GM19240 (cell line): Measurements from ENCODE around the gene SLC13A2.
"Not testable (repeated sequence)": the region's sequence is repeated elsewhere in the genome, so short reads cannot be mapped to it uniquely, and the experiment has no call there.

ENCODE experiments used
- DNase-seq: peaks from one replicate; pipeline ENCODE4 v3.0.0; 2011; ENCODE audit warnings: low spot score; ENCODE audit not compliant: insufficient read length

SLC13A2 gene

GRCh38 chr17:28511858-28512461 is 38.5 kb downstream of the SLC13A2 start:
- no peak for DNase-seq

- no peak for DNase-seq
These were observed 40.0 kb downstream of the SLC13A2 start for GRCh38 chr17:28513476-28513875.

DNA sequence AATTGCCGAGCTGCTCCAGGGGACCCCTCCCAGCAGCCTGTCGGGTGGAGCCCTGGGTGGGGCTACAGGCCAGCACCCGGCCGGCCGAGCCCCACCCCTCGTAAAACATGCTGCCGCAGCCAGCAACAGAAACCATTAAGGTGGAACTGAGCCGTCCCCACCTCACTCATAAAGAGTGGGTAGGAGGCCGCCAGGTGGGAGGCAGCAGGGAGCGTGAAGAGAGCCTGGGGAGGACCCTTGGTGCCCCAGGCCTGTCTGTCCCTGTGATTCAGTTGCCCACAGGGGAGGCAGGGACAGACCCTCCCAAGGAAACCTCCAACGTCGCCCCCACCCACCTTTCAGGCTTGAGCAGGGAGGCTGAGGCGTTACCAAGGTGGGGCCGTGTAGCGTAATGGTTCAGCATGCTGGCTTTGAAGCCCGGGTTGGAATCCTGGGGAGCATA is 41.1 kb downstream of the SLC13A2 start:
- DNase-seq = no peak

- no peak for DNase-seq
These were observed 42.1 kb downstream of the SLC13A2 start for GRCh38 chr17:28515518-28515917.

DNA sequence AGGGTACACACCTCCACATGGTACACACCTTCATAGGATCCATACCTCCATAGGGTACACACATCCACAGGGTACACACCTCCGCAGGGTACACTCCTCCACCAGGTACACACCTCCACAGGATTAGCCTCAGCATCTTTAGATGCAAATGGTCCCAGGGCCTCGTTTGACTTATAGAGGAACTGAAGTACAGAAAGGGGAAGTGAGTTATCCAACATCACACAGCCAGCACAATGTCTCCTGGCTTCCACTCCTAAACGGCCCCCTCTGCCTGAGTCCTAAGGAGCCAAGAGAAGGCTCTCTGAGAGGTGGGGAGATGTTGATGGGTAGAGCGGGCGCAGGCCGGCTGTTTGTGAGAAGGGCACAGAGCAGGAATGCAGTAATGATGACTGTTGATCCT is 44.7 kb downstream of the SLC13A2 start:
- no peak for DNase-seq

DNA sequence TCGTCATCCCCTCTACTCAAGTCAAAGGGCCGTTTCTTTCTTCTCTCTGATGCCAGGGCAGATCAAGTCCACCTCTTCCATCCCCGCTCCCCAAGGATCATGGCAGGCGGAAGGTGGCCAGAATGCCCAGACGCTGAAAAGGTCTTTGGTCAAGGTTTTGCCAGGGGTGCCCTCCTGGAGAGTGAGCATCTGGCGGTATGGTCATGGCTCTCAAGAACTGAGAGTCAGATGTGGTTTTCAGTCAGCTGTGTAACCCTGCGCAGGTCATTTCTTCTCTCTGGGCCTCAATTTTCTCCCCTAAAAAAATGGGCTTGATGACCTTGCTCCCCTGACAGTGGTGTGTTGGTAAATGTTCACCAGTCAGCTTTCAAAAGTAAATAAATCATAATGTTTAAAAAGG is 45.1 kb downstream of the SLC13A2 start:
- DNase-seq = no peak

- no peak for DNase-seq
These were observed 45.8 kb downstream of the SLC13A2 start for GRCh38 chr17:28519236-28519635.

- no peak for DNase-seq
These were observed 47.2 kb downstream of the SLC13A2 start for GRCh38 chr17:28520687-28521086.

- DNase-seq = no peak
These were observed 48.1 kb downstream of the SLC13A2 start for GRCh38 chr17:28521311-28522085.

DNA sequence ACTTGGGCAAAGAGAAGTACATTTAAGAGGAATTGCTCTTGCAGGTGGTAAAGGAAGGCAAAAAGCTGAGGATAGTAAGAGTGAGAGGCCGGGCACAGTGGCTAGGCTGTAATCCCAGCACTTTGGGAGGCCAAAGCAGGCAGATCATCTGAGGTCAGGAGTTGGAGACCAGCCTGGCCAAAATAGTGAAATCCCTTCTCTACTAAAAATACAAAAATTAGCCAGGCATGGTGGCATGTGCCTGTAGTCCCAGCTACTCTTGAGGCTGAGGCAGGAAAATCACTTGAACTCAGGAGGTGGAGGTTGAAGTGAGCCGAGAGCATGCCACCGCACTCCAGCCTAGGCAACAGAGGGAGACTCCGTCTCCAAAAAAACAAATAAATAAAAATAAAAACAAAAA is 48.8 kb downstream of the SLC13A2 start:
- DNase-seq = not testable (repeated sequence)

GRCh38 chr17:28523186-28523585 is 49.7 kb downstream of the SLC13A2 start:
- DNase-seq = no peak

GRCh38 chr17:28523876-28524275 is 50.4 kb downstream of the SLC13A2 start:
- no peak for DNase-seq

- DNase-seq = no peak
These were observed 51.3 kb downstream of the SLC13A2 start for GRCh38 chr17:28524476-28525424.

DNA sequence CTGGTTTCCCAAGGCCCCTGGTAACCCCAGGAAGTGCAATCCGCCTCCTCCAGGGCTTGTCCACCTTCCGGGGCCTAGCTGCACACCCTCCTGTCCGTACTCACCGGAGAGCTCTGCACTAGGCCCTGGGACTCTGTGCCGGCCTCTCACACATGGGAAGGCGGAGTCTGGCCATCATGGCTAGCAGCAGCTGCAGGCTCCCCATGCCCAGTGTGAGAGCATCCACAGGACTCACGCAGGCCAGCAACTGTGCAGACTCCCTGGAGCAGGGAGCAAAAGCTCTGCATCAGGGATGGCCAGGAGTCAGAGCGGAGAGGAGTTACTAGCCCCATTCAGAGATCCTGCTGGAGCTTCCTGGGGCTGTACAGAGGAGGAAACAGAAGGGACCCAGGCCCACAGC is 52.9 kb downstream of the SLC13A2 start:
- DNase-seq = no peak

DNA sequence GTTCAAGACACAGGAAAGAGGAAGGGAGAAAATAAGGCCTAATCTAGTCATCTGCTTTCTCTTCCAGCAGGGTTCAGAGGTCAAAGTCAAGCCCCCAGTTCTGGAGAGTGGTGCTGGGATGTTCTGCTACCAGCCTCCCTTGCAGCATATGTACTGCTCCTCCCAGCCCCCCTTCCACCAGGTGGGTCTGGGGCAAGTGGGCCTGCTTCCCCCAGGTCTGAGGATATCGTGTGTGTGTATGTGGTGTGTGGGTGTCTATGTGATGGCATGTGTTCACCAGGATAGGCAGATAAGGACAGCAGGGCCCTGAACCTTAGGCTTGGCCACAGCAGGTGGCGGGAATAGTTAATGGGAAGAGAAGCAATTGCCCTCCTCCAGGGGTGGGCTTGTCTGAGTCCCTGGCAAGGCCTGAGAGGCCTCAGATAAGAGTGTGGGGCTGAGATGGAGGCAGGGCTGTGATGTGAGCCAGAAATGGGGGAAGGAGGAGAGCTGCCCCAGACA is 53.8 kb downstream of the SLC13A2 start:
- DNase-seq = no peak

DNA sequence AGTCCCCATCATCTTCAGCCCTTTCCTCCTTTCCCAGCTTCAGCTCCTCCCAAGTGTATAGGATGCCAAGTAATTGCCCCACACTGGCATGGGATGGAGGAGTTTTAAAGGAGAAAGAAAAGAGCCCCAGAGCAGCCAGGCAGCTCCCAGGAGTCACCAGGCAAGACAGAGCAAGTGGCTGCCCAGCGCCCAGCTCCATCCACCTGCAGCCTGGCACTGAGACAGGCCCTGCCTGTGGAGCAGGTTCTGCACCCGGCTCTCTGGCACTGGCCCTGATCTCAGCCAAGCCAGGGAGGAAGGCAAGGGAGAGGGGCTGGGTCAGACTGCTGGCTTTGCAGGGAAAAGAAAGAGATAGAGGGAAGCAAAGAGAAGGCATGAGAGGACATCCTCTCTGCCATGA is 54.4 kb downstream of the SLC13A2 start:
- no peak for DNase-seq

GRCh38 chr17:28528327-28529012 is 55.0 kb downstream of the SLC13A2 start:
- DNase-seq = no peak

DNA sequence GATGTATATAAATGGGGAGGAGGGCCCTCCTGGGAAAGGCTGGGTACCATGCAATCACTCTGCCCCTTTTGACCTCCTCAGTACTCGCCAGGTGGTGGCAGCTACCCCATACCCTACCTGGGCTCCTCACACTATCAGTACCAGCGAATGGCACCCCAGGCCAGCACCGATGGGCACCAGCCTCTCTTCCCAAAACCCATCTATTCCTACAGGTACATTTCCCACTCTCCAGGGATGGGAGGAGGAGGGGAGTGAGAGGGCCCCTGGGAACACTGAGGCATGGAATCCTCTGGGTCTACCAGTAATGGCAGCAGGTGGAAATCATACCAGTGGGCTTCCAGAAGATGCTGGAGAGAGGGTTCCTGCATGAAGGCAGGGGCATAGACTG is 55.6 kb downstream of the SLC13A2 start:
- DNase-seq = no peak

DNA sequence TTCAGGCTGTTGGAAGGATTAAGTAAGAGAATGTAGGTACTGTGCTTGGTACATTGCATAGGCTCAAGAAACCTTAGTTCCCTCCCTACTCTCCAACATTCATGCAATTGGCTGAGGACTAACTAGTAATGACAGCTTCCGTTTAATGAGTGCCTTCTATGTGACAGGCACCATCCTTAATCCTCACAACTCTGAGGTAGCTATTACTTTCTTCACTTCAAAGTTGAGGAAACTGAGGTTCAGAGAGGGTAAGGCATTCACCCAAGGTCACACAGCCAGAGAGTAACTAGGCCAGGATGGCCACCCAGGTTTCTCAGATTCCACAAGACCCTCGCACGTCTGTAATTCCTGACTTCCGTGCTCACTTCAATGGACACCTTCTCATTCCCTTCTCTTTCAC is 56.8 kb downstream of the SLC13A2 start:
- DNase-seq = no peak

DNA sequence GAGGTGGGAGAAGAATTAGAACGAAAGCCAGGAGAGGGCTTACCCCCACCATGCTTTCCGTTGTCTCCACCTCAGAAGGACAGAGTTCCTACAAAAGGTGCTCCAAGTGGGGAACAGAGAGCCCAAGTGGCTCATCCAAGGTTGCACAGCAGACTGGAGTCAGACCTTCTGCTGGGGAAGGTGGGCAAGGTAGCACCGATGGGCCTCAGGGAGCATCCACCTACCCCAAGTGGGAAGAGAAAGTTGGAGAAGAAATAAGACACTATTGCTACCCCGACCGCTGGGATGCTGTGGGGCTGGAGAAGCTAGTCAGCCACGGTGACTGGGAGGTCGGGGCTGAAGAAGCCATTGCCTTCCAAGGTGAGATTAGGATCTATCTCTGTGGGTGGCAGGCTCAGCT is 57.5 kb downstream of the SLC13A2 start:
- DNase-seq = no peak
